BJ (cell line): ENCODE measurements around the gene COL4A1. TPM values are rescaled to one million over a fixed set of nuclear protein-coding genes. Genes with fewer than 3 reads are reported as not detected.

Experiments
- CTCF ChIA-PET: fragments of 350-600 bp; formaldehyde crosslinking; extraction: SDS; loops from one replicate; lab custom pipeline; 2021; ENCODE audit warnings: antibody characterized with exemption, inconsistent platforms; lab: Yijun Ruan, JAX
- POLR2A ChIA-PET: fragments of 300-600 bp; sonication (Branson Sonifier 250); formaldehyde crosslinking; extraction: SDS; loops from one replicate; lab custom pipeline; 2021; ENCODE audit warnings: antibody characterized with exemption; lab: Charles Lee
- DNase-seq: peaks from one replicate; pipeline ENCODE4 v3.0.0-alpha.2; 2011; ENCODE audit warnings: low read depth
- H3K27me3 ChIP-seq: 2 replicates; pipeline ENCODE4 v1.6.0; 2011; ENCODE audit warnings: low read length; ENCODE audit not compliant: control insufficient read depth, insufficient read depth
- H3K36me3 ChIP-seq: 2 replicates; pipeline ENCODE4 v1.5.1; 2011; ENCODE audit warnings: low read length; ENCODE audit not compliant: control insufficient read depth, insufficient read depth
- H3K4me3 ChIP-seq: 2 replicates; pipeline ENCODE4 v1.5.1; 2011; ENCODE audit warnings: low read depth, mild to moderate bottlenecking, control low read depth, low read length
- polyA plus RNA-seq: library from polyadenylated mRNA; depleted of rRNA; stranded (reverse); fragments of >200 nt; gene quantifications from 2 replicates; pipeline ENCODE4 v1.2.3, GENCODE V29; 2011
- TF ChIP-seq, protein P1 (sequence below): IDR thresholded peaks from 2 replicates; pipeline ENCODE4 v1.5.1; 2011; ENCODE audit warnings: low read depth, mild to moderate bottlenecking, control low read depth, inconsistent platforms, low read length, moderate library complexity; ENCODE audit not compliant: insufficient read depth

The COL4A1 gene
- polyA plus RNA-seq, 1 experiment = 375 TPM

DNA sequence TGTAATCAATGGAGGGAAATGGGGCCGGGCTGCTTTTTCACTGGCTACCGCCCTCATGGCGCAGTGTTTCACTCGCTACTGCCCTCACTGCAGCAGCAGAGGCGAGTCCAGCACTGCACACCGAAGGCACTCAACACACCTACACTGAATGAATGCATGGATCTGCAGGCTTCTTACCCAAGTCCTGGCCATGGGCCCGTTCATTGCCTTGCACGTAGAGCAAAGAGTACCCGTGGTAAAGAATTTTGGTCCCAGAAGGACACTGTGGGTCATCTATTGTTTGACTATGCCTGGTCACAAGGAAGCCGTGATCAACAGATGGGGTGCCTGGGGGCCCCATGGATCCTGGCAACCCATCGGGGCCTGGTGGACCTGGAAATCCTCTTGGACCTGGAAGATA is 144.9 kb downstream of the COL4A1 start:
- peaks cover 31% of the 10 kb centered on the region for H3K36me3 ChIP-seq
- TF ChIP-seq, protein P1, sequence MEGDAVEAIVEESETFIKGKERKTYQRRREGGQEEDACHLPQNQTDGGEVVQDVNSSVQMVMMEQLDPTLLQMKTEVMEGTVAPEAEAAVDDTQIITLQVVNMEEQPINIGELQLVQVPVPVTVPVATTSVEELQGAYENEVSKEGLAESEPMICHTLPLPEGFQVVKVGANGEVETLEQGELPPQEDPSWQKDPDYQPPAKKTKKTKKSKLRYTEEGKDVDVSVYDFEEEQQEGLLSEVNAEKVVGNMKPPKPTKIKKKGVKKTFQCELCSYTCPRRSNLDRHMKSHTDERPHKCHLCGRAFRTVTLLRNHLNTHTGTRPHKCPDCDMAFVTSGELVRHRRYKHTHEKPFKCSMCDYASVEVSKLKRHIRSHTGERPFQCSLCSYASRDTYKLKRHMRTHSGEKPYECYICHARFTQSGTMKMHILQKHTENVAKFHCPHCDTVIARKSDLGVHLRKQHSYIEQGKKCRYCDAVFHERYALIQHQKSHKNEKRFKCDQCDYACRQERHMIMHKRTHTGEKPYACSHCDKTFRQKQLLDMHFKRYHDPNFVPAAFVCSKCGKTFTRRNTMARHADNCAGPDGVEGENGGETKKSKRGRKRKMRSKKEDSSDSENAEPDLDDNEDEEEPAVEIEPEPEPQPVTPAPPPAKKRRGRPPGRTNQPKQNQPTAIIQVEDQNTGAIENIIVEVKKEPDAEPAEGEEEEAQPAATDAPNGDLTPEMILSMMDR = no peak
- ChIA-PET POLR2A (no interaction called here), CTCF (no interaction called here)
- DNase-seq = no peak
- H3K4me3 ChIP-seq = no peak overlapping the region
- no peaks in the 10 kb centered on the region for H3K27me3 ChIP-seq

DNA sequence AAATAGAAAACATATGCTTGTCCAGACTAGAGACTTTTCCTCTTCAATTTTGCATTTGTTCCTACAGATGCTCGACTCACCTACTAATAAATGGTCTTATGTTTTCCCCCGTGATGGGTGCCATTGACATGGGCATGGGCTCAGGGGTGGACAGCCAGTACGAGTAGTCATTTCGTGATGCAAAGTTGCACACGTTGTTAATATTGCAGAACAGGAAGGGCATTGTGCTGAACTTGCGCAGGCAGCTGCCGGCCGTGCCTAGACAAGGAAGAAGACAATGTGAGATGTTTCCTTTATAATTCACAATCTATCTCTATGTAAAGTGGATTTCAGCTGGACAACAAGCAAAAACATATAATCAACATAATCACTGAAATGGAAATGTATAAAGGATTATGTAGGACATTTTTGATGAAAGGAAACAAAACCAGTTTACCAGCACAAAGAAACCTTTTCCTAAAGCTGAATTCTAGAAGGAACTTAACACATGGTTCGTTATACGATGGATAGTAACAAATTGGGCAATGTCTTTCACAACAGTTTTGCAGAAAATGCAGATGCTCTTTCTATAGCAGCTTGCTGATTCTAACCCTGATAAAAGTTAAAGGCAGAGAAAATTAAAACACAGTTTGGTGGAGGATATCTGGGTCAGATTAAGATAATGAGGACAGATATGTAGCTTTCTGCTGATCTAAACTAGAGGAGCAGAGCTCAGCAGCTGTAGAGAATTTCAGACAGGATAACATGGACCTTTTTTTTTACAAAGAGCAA is 145.7 kb downstream of the COL4A1 start:
- no peaks in the 10 kb centered on the region for H3K27me3 ChIP-seq
- no peak overlapping the region for H3K4me3 ChIP-seq
- TF ChIP-seq, protein P1 = no peak
- no peak for DNase-seq
- ChIA-PET POLR2A (no interaction called here), CTCF (no interaction called here)
- H3K36me3 ChIP-seq = peaks cover 33% of the 10 kb centered on the region

DNA sequence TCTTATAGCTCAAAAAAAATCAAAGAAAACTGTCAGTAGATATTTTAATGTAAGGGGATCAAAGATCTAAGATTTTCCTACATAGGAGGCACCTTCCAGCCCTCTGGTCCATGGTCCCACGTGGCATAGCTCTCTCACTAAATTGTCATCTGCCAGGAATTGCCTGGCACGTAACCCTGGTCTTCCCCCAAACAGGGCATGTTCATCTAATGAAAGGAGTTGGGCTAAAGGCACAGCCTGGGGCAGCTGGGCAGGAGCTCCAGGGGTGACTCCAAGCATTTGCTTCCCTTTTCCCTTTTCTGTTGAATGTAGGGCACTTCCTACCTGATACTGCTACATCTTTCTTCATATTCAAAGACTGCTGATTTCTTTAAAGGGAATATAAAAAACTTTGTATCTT is 148.7 kb downstream of the COL4A1 start:
- ChIA-PET CTCF (interaction anchor here (0.6 to 2.2 kb wide), 2 partner anchors 42 to 302 kb away, joined by 3 to 5 read pairs; no protein-coding TSS in a partner anchor), POLR2A (no interaction called here)
- H3K36me3 ChIP-seq = peaks cover 26% of the 10 kb centered on the region
- no peaks in the 10 kb centered on the region for H3K27me3 ChIP-seq
- TF ChIP-seq, protein P1 = no peak
- DNase-seq = no peak
- no peak overlapping the region for H3K4me3 ChIP-seq

DNA sequence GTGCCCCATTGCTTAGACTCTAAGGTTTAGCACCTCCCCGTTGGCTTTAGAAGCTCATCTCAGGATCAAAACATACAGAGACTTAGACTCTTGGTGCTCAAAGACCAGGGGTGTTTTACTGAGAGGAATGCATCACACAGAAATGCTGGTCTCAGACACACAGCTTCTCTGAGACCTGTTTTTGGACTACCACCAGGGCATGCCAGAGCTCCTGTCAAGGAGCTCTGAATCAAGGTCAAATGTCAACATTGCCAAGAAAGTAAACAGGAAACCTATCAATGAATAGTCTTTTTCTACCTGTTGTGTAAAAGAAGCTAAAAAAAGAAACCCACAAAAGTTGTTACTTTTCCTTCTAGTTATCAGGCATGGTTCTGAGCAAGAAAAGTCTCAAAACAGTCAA is 149.2 kb downstream of the COL4A1 start:
- TF ChIP-seq, protein P1 = no peak
- Histone ChIP-seq H3K36me3 (peaks cover 26% of the 10 kb centered on the region), H3K4me3 (no peak overlapping the region), H3K27me3 (no peaks in the 10 kb centered on the region)
- CTCF ChIA-PET = interaction anchor here (0.6 to 2.2 kb wide), 2 partner anchors 41 to 303 kb away, joined by 3 to 5 read pairs; no protein-coding TSS in a partner anchor
- POLR2A ChIA-PET = no interaction called here
- DNase-seq = no peak

DNA sequence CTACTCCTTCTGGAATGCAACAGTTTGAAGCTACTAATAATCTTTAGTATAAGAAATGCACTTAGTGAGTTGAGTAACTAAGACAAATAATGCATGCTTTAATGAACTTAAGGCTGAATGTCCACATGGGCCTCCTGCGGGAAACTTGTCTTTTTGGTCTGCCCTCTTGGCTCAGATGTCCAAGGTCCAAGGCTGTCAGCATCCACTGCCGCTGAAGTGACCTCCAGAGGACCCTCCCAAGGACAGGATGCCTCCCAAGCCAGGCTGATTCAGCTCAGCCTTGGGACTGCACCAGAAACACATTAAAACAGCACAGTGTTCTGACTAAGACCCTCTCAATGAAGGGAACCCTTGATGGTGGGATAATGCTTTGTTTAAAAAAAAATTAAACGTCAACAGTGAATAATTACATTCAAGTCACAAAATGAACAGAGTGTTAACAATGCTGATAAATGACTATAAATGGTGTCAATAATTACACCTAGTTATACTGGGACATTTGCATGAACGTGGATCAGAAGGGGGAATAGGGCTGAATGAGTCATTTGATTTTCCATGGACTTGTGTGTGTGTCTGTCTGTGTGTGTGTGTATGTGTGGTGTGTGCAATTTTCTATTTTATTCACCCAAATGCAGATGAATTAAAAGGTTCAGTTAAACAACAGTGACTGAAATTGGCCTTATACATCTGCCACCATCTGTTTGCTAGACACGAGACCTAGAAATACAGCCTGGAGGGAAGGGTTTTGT is 150.5 kb downstream of the COL4A1 start:
- ChIA-PET CTCF (interaction anchor here (2.2 kb wide), 1 partner anchor 40 kb away, joined by 5 read pairs; no protein-coding TSS in a partner anchor), POLR2A (no interaction called here)
- TF ChIP-seq, protein P1 = no peak
- Histone ChIP-seq H3K4me3 (no peak overlapping the region), H3K27me3 (no peaks in the 10 kb centered on the region), H3K36me3 (peaks cover 19% of the 10 kb centered on the region)
- no peak for DNase-seq
